WTC11 (cell line): ENCODE data around the gene MYO15B. TPM values are rescaled to one million over a fixed set of nuclear protein-coding genes. Genes with fewer than 3 reads are reported as not detected.

ENCODE experiments used
- ATAC-seq: fragments of 200-7000 bp; cut with Tn5 transposase; 2 replicates; pipeline ENCODE4 v1.10.0; 2021; ENCODE audit warnings: mild to moderate bottlenecking, moderate library complexity
- CTCF ChIA-PET: fragments of 300-600 bp; sonication (Branson Sonifier 250); formaldehyde crosslinking; loops from one replicate; lab custom pipeline; 2021; ENCODE audit warnings: antibody characterized with exemption; lab: Charles Lee
- POLR2A ChIA-PET: fragments of 350-600 bp; sonication (Branson Sonifier 250); formaldehyde crosslinking; loops from one replicate; lab custom pipeline; 2021; ENCODE audit warnings: antibody characterized with exemption; lab: Charles Lee
- DNase-seq: peaks from one replicate; pipeline ENCODE4 v3.0.0; 2021; ENCODE audit warnings: low spot score
- H3K27ac Mint-ChIP-seq: 2 replicates; pipeline ENCODE4 v1.8.0; 2021; ENCODE audit warnings: mixed read lengths
- H3K27me3 Mint-ChIP-seq: 2 replicates; pipeline ENCODE4 v1.8.0; 2021; ENCODE audit warnings: low read depth, mild to moderate bottlenecking, moderate library complexity, mixed read lengths
- H3K36me3 Mint-ChIP-seq: 2 replicates; pipeline ENCODE4 v1.8.0; 2021; ENCODE audit warnings: mixed read lengths
- H3K4me1 Mint-ChIP-seq: 2 replicates; pipeline ENCODE4 v1.8.0; 2022; ENCODE audit warnings: mixed read lengths
- H3K4me3 Mint-ChIP-seq: 2 replicates; pipeline ENCODE4 v1.8.0; 2021; ENCODE audit warnings: mild to moderate bottlenecking, moderate library complexity, mixed read lengths
- H3K9me3 Mint-ChIP-seq: 2 replicates; pipeline ENCODE4 v1.8.0; 2021; ENCODE audit warnings: mixed read lengths
- ATF6 ChIP-seq: sonication (generic); formaldehyde crosslinking; IDR thresholded peaks from 2 replicates; pipeline ENCODE4 v1.8.1; 2023; ENCODE audit warnings: mild to moderate bottlenecking, missing genetic modification reagents
- CBFB ChIP-seq: sonication (generic); formaldehyde crosslinking; IDR thresholded peaks from 2 replicates; pipeline ENCODE4 v1.8.1; 2022; ENCODE audit warnings: mild to moderate bottlenecking, low read depth, missing genetic modification reagents
- CDX4 ChIP-seq: fragments of 250-450 bp; sonication (Bioruptor Pico); IDR thresholded peaks from 2 replicates; pipeline ENCODE4 v1.9.0; 2021; ENCODE audit warnings: moderate library complexity, mild to moderate bottlenecking, inconsistent platforms, borderline replicate concordance
- ERG ChIP-seq: fragments of 250-450 bp; sonication (Bioruptor Pico); IDR thresholded peaks from 2 replicates; pipeline ENCODE4 v1.8.0; 2021; ENCODE audit warnings: mild to moderate bottlenecking
- ESRRA ChIP-seq: sonication (generic); formaldehyde crosslinking; IDR thresholded peaks from 2 replicates; pipeline ENCODE4 v1.8.1; 2022; ENCODE audit warnings: mild to moderate bottlenecking, missing genetic modification reagents, borderline replicate concordance
- FOXJ3 ChIP-seq: sonication (generic); formaldehyde crosslinking; IDR thresholded peaks from 2 replicates; pipeline ENCODE4 v1.9.0; 2021; ENCODE audit warnings: missing genetic modification reagents, mild to moderate bottlenecking, borderline replicate concordance
- FOXP1 ChIP-seq: sonication (generic); formaldehyde crosslinking; IDR thresholded peaks from 2 replicates; pipeline ENCODE4 v1.8.0; 2022; ENCODE audit warnings: missing genetic modification reagents, mild to moderate bottlenecking, moderate library complexity, borderline replicate concordance
- HMGXB4 ChIP-seq: sonication (generic); formaldehyde crosslinking; IDR thresholded peaks from 2 replicates; pipeline ENCODE4 v1.8.1; 2023; ENCODE audit warnings: mild to moderate bottlenecking, moderate library complexity, missing genetic modification reagents
- KAT7 ChIP-seq: sonication (generic); formaldehyde crosslinking; IDR thresholded peaks from 2 replicates; pipeline ENCODE4 v1.8.1; 2023; ENCODE audit warnings: missing genetic modification reagents, mild to moderate bottlenecking, borderline replicate concordance
- MAX ChIP-seq: sonication (generic); formaldehyde crosslinking; IDR thresholded peaks from 2 replicates; pipeline ENCODE4 v1.8.0; 2022; ENCODE audit warnings: mild to moderate bottlenecking, missing genetic modification reagents
- NR1H2 ChIP-seq: sonication (generic); formaldehyde crosslinking; IDR thresholded peaks from 2 replicates; pipeline ENCODE4 v1.9.0; 2021; ENCODE audit warnings: mild to moderate bottlenecking, moderate library complexity, missing genetic modification reagents
- NR2C2 ChIP-seq: sonication (generic); formaldehyde crosslinking; IDR thresholded peaks from 2 replicates; pipeline ENCODE4 v1.8.0; 2022; ENCODE audit warnings: mild to moderate bottlenecking, missing genetic modification reagents
- OVOL2 ChIP-seq: fragments of 250-450 bp; sonication (Bioruptor Pico); IDR thresholded peaks from 2 replicates; pipeline ENCODE4 v1.9.0; 2021; ENCODE audit warnings: mild to moderate bottlenecking, borderline replicate concordance
- PREB ChIP-seq: sonication (generic); formaldehyde crosslinking; IDR thresholded peaks from 2 replicates; pipeline ENCODE4 v1.8.1; 2022; ENCODE audit warnings: mild to moderate bottlenecking, missing genetic modification reagents, moderate library complexity, borderline replicate concordance
- TCF7 ChIP-seq: sonication (generic); formaldehyde crosslinking; IDR thresholded peaks from 2 replicates; pipeline ENCODE4 v1.8.0; 2022; ENCODE audit warnings: mild to moderate bottlenecking, low read depth, missing genetic modification reagents, moderate library complexity
- TP53 ChIP-seq: sonication (generic); formaldehyde crosslinking; IDR thresholded peaks from 2 replicates; pipeline ENCODE4 v1.8.1; 2023; ENCODE audit warnings: mild to moderate bottlenecking, missing genetic modification reagents
- USF2 ChIP-seq: sonication (generic); formaldehyde crosslinking; IDR thresholded peaks from 2 replicates; pipeline ENCODE4 v1.8.1; 2023; ENCODE audit warnings: mild to moderate bottlenecking, missing genetic modification reagents, moderate library complexity
- ZNF219 ChIP-seq: sonication (generic); formaldehyde crosslinking; IDR thresholded peaks from 2 replicates; pipeline ENCODE4 v1.8.0; 2023; ENCODE audit warnings: missing genetic modification reagents, mild to moderate bottlenecking, borderline replicate concordance
- ZNF416 ChIP-seq: fragments of 250-450 bp; sonication (Bioruptor Pico); IDR thresholded peaks from 2 replicates; pipeline ENCODE4 v1.9.0; 2021; ENCODE audit warnings: mild to moderate bottlenecking, inconsistent platforms
- ZNF512 ChIP-seq: sonication (generic); formaldehyde crosslinking; IDR thresholded peaks from 2 replicates; pipeline ENCODE4 v1.8.1; 2022; ENCODE audit warnings: missing genetic modification reagents, borderline replicate concordance
- total RNA-seq: library from RNA; stranded (reverse); gene quantifications from 3 replicates; pipeline ENCODE4 v1.2.3, GENCODE V29; 2021

Gene MYO15B
- total RNA-seq, 1 experiment from 2014 or later: 35.6 TPM

GRCh38 chr17:75570034-75570676 lies 17.4 kb upstream of the MYO15B start (continued):
- TF ChIP-seq ERG (CRISPR knock-in tag) (no peak), FOXJ3 (CRISPR knock-in tag) (no peak), NR2C2 (no peak), MAX (CRISPR knock-in tag) (no peak)

- Mint-ChIP-seq H3K27me3 (no peaks in the 10 kb centered on the region), H3K27ac (0 out of 2 replicates have a peak overlapping the region, but pooled peaks have one; percentile 65), H3K36me3 (peaks cover 3% of the 10 kb centered on the region; the same call in 1 of the 2 replicates), H3K9me3 (no peaks in the 10 kb centered on the region), H3K4me1 (no peaks in the 10 kb centered on the region), H3K4me3 (no peak overlapping the region)
- DNase-seq (no peak), ATAC-seq (no peak)
- TF ChIP-seq KAT7 (CRISPR knock-in tag) (no peak), ESRRA (CRISPR knock-in tag) (no peak), USF2 (CRISPR knock-in tag) (no peak), TCF7 (CRISPR knock-in tag) (no peak), HMGXB4 (CRISPR knock-in tag) (no peak), TP53 (no peak), ZNF219 (no peak), OVOL2 (CRISPR knock-in tag) (no peak), ZNF416 (no peak), ATF6 (no peak), PREB (CRISPR knock-in tag) (no peak), CBFB (CRISPR knock-in tag) (no peak), CDX4 (CRISPR knock-in tag) (no peak), ZNF512 (no peak), FOXP1 (CRISPR knock-in tag) (no peak), NR1H2 (CRISPR knock-in tag) (no peak), FOXJ3 (CRISPR knock-in tag) (no peak), ERG (CRISPR knock-in tag) (no peak)
- CTCF ChIA-PET: interaction anchor here (1.2 kb wide), 1 partner anchor 310 kb away, joined by 3 read pairs; the partner anchor contains the start of genes GGA3 and MRPS7
- POLR2A ChIA-PET: no interaction called here
Observed at GRCh38 chr17:75570772-75571171, 16.8 kb upstream of the MYO15B start.
